Muscle of back (tissue), 11 donors: Measurements from ENCODE around the gene ZNF438. TPM values are rescaled to one million over a fixed set of nuclear protein-coding genes. Genes with fewer than 3 reads are reported as not detected.

Source experiments
- DNase-seq, 3 donors: peaks; one replicate each; pipeline versions ENCODE4 v3.0.0 to v3.0.0-alpha.2; 2013
- polyA plus RNA-seq, 10 donors: library from polyadenylated mRNA; unstranded; fragments of 120-200 nt; gene quantifications; one replicate each; pipeline ENCODE4 v1.2.1, GENCODE V29; 2013; ENCODE audit not compliant: insufficient read length in 10 of 10

ZNF438 gene
- polyA plus RNA-seq, 10 donors, result 9.9 to 19.7 (median 13.1) TPM

- no peak for DNase-seq
These were observed 17.3 kb downstream of the ZNF438 start for GRCh38 chr10:31014161-31014875.

- DNase-seq, result no peak
These were observed 18.3 kb downstream of the ZNF438 start for GRCh38 chr10:31013331-31013730.

- DNase-seq, result no peak
These were observed 20.0 kb downstream of the ZNF438 start for GRCh38 chr10:31011665-31012022.

GRCh38 chr10:31011017-31011664 lies 20.5 kb downstream of the ZNF438 start:
- no peak for DNase-seq

GRCh38 chr10:31010062-31010461 lies 21.6 kb downstream of the ZNF438 start:
- no peak for DNase-seq

GRCh38 chr10:31005895-31006294 lies 25.8 kb downstream of the ZNF438 start:
- DNase-seq, result no peak

GRCh38 chr10:31004611-31005193 lies 27.0 kb downstream of the ZNF438 start:
- DNase-seq, result peak in 1 of 3 donors; percentile 65

GRCh38 chr10:31001740-31002139 lies 29.9 kb downstream of the ZNF438 start:
- DNase-seq, result no peak

- no peak for DNase-seq
These were observed 30.8 kb downstream of the ZNF438 start for GRCh38 chr10:31000867-31001266.

GRCh38 chr10:31000071-31000782 lies 31.4 kb downstream of the ZNF438 start:
- DNase-seq, result no peak

- peak in 2 of 3 donors; percentile 42 to 76 for DNase-seq
These were observed 32.5 kb downstream of the ZNF438 start for GRCh38 chr10:30999070-30999712.

GRCh38 chr10:30997536-30998235 lies 34.0 kb downstream of the ZNF438 start:
- DNase-seq, result peak in 1 of 3 donors; percentile 42

- DNase-seq, result no peak
These were observed 35.1 kb downstream of the ZNF438 start for GRCh38 chr10:30996481-30997005.

GRCh38 chr10:30995081-30995770 lies 36.4 kb downstream of the ZNF438 start:
- no peak for DNase-seq

GRCh38 chr10:30993155-30993554 lies 38.5 kb downstream of the ZNF438 start:
- DNase-seq, result no peak

GRCh38 chr10:30992681-30993080 lies 39.0 kb downstream of the ZNF438 start:
- no peak for DNase-seq

- DNase-seq, result no peak
These were observed 40.0 kb downstream of the ZNF438 start for GRCh38 chr10:30991647-30992011.

- DNase-seq, result no peak
These were observed 40.6 kb downstream of the ZNF438 start for GRCh38 chr10:30990971-30991646.

- DNase-seq, result no peak
These were observed 41.3 kb downstream of the ZNF438 start for GRCh38 chr10:30990351-30990750.
